GM21390 (cell line): ENCODE measurements around the gene UCP2.

ENCODE experiments used
- ATAC-seq: cut with Tn5 transposase; IDR thresholded peaks from one replicate; pipeline ENCODE4 v1.9.1; 2021; ENCODE audit not compliant: unreplicated experiment

UCP2 gene

DNA sequence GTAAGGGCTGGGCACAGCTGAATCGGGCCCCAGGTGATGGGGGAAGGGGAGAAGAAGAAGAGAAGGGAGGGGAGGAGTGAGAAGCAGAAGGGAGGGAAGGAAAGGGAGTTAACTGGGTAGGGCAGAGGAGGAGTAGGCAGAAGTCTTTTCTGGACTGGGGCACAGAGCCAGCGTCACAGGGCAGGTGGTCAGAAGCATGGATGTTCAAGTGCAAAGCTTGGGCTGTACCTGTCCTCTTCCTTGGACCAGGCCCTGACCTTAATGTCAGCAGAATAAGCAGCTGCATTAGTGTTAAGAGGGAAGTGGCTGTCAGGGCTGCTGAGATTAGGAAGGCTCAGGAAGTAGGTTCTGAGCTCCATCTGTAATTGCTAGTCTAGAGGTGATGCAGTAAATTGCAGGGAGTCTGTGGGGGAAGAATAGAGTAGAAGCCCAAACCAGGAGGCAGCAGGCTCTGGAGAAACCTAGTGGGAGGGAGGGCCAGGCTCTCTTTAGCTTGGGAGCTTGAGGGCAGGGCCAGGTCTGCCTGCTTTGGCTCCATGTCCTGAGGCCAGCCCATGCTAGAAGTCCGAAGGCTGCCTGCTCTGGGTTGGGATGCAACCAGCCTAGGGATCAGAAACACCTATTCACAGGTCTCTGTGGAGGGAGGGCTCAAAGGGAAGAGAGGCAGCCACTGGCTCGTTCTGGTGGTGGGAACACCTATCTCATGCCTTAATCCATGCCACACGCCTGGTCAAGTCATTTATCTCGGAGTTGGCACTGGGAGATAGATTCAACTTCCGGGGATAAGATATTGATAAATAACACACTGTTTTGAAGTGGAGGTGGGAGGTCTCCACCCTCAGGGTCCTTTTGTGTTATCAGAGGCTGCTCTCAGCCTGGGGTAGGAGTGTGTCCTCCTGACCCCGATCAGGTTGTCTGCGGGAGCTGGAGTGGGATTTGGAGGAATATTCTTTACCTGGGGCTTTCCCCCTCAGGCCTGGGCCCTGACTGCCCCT lies 28.0 kb upstream of the UCP2 start:
- no peak for ATAC-seq

DNA sequence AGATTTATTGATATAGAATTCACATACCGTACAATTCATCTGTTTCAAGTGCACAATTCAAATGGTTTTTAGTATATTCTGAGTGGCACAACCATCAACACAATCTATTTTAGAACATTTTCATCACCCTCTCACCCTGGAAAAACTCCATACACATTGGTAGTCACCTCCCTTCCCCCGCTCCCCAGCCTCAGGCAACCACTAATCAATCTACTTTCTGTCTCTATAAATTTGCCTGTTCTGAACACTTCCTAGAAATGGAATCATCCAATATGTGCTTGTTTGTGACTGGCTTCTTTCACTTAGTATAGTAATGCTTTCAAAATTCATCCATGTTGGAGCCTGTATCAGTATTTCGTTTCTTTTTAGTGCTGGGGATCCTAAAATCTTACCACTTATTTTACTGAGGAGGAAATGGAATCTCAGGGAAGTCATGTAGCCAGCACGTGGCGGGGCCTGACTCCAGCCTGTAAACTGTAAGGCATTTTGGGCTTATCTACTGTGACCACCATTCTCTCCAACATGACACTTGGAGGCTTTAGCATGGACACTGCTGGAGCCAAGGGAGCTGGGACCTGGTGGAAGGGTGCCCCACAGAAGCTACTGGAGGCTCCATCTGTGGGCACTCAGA lies 27.1 kb upstream of the UCP2 start:
- no peak for ATAC-seq

DNA sequence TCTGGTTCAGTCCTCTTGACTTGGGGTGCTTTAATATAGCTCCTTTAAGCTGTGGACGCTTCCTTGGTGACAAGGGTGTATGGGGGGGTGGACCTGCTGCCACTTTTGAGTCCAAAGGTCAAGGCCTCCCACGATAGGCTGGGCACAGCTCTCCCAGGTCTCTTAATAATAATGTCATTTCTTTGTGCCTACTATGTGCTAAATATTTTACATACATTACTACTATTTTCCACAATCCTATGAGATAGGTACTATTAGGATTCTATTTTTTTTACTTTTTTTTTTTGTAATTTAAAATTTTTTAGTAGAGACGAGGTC lies 26.5 kb upstream of the UCP2 start:
- ATAC-seq = no peak

DNA sequence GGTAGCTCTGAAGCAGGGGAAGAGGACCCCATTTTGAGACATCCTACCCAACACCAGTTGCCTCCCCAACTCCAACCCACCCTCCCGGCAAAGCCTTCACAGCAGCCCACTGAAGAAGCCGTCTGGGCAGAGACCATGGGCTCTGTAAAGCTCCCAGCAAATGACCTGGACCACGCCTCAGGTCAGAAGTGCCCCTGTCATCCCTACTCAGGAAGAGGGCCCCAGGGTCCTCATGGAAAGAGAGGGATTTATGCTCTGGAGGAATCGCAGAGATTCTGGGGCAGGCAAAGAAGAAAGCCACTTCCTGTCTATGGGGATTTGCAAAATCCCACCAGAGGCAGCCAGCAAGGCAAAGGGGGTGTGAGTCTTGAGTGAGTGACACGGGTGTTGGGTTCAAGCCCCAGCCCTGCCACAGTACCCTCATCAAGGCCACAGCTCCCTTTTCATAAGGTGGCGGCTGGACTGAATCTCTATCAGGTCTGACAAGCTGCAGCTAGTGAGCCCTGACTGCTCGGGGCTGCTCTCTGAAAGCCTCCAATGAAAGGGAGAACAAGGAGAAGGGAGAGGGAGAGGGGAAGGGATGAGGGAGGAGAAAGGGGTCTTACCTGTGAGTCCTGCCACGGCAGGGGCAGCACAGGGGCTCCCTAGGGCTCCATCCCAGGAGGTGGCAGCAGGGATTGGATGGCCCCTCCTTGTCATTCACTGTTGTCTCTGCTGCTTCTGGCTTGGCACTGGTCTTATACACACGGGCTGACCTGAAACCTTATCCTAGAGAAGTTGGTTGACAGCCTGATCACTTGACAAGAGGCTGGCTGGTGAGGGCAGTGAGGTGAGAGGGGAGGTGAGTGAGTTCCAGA lies 26.0 kb upstream of the UCP2 start, which contains the start of gene UCP3:
TSS of gene UCP3 (minus strand) at position 713 of the 857 bp plus-strand sequence. CDS start 2,043 bp downstream, outside the sequence.
- no peak for ATAC-seq

DNA sequence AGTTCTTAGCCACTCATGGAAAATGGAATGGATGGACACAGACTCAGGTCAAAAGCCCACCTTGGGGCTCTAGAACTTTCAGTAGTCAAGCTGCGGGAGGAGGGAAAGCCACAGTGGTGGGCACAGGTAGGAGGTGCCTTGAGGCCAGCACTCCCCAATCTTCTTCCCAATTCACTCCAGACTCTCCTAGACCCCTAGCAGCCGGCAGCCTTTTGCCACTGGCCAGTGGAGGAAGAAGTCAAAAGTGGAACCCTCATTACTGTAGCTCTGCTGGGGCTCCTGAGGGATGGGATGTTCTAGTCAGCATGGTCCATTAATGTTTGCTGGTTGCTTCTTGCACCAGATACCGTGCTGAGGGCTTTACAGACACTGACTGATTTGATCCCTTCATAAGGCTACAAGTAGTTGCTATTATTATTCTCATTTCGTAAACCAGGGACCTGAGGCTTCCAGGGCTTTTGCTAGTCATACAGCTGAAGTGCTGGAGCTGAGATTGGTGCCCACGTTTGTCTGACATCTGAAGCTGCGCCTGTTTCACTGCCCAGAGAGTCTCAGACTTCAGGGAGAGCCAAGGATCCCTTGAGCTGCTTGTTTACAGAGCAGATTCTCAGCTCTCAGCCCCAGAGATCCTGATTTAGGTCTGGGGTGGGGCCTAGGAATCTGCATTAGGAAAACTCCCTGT lies 25.2 kb upstream of the UCP2 start:
- no peak for ATAC-seq

DNA sequence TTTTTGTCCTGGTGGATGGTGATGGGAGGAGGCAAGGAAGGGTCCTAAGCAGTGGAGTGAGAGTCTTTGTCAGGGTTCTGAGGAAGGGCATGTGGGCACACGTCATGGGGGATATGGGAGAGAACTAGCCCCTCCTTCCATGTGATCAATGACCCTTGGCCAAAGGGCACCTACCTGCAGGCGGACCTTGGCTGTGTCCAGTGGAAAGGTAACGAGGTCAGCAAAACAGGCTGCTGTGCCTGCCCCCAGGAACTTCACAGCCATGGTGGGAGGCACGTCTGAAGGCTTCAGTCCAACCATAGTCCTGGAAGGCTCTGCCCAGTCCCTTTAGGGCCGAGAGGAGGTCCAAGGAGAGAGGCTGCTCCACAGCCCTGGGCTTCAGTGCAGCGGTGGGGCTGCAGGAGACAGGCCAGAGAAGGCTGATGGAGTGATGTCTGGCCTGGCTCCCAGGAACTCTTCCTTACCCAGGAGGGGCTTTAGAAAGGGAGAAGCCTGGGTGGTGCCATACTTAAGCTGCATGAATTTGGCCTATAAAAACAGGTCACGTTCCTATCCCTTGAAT lies 24.2 kb upstream of the UCP2 start:
- no peak for ATAC-seq

DNA sequence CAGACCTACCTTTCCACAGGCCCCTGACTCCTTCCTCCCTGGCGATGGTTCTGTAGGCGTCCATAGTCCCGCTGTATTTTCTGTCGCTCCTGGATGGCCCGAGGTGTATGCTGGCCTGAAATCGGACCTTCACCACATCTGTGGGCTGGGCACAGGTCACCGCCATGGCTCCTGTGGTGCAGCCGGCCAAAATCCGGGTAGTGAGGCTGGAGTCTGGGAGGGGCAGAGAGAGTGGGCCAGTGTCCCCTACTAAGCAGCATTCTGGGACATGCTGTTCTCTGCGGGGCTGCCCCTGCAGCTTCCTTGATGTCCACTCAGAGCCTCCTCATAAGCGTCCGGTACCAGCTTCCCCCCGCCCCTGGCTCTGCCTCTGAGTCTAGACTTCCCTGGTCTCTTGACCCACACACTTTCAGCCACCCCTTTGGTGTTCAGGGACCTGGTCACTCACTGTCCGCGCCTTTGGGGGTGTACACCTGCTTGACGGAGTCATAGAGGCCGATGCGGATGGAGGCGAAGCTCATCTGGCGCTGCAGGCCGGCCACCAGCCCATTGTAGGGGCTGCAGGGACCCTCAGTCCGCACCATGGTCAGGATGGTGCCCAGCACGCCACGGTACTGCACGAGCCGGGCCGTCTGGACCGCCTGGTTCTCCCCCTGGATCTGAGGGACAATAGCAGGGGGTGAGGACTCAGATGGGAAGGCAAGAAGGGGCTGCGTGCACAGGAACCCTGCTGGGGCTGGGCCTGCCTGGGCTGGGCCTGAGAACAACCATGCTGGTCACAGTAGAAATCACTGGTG lies 23.3 kb upstream of the UCP2 start:
- ATAC-seq = no peak

DNA sequence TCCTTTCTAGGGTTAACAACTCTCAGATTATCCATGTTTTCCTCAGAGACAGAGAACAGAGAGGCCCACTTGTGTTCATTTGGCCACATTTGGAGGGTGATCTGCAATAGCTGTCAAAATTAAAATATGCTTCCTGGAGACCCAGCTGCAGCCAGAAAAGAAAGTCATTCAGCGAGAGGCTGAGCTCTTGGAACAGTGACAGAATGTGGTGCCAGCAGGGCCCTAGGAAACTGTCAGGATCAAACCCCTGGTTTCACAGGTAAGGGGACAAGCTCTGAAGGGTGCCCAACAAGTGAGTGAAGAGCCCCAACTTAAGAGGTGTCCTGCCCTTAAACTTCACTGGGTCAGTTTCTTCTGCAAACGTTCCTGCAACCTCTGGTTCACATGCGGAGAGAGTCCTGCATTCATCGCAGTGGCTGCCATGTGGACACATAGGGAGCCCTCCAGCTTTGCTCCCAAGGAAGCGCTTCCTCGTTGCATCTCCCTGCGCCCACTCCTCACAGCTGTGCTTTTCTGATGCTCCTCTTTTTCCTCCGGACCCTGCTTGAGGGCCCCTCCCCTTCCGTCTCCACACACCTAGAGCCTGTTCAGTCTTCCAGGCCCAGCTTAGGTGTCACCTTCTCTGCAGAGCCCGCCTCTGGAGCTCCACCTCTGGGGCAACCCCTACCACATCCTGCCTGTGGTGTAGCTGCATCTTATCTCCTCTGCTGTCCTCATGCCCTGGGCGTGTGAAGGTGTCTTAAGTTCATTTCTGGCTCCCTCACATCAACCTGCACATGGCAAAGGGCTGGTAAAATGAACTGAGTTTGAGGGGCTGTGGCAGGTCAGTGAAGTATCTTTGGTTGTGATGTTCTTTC lies 22.3 kb upstream of the UCP2 start:
- ATAC-seq = no peak

DNA sequence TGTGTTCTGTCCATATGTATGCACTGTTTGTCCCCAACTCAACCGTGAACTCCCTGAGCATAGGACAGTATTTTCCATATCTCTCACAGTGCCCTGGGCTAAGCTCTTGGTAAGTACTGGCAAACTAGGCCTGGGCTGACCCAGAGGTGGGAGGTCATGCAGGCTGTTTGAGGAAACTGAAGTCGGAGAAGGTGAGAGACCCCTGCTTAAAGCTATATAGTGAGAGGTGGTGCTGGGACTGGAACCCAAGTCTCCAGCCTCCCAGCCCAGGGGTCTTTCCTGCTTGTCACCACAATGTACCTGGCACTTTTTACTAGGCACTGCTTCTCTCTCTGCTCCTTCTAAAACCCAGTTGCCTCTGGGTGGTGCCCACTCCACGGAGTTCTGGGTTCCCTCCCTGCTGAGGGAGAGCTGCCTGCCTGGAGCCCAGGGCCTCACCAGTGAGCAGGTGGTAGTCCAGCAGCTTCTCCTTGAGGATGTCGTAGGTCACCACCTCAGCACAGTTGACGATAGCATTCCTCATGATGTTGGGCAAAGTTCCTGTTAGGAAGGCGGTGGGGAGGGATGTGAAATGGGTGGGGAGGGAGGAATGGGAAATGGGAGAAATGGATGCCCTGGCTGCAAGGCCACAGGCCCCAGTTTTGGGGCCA lies 21.5 kb upstream of the UCP2 start:
- no peak for ATAC-seq

DNA sequence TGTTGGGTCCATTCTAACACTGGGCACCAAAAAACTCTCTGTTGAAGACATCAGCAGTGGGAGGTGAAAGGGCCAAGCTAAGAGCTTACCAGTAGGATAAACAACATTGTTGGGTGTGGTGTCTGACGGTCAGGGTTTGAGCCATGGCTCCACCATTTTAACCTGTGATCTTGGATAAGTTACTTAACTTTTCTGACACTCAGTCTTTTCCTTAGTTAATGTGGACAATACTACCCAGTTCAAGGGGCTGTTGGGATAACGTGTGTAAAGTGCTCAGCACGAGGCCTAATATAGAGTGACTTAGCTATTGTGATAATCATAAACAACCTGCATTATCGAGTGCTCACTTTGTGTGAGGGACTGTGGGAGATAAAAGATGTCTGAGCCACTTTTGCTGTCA lies 20.2 kb upstream of the UCP2 start:
- no peak for ATAC-seq

DNA sequence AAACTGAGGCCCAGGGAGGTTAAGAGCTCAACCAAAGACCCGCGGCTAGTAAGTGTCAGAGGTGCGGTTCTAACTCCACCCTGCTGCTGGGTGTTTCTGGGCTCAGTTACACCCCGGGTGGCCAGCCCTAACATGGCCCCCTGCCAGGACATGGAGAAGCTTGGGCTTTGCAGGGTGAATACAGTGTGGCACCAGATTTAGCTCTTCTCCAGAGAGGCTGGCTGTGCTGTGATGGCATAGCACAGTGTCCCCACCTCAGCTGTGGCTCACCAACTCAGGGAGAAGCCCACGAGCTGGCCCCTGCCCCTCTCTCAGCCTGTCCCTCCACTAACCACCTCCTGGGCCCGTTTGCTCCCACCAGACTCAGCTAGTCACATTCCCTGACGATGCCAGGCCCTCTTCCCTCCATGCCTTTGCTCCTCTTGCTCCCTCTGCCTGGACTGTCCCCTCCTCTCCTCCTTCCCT lies 19.2 kb upstream of the UCP2 start:
- no peak for ATAC-seq

DNA sequence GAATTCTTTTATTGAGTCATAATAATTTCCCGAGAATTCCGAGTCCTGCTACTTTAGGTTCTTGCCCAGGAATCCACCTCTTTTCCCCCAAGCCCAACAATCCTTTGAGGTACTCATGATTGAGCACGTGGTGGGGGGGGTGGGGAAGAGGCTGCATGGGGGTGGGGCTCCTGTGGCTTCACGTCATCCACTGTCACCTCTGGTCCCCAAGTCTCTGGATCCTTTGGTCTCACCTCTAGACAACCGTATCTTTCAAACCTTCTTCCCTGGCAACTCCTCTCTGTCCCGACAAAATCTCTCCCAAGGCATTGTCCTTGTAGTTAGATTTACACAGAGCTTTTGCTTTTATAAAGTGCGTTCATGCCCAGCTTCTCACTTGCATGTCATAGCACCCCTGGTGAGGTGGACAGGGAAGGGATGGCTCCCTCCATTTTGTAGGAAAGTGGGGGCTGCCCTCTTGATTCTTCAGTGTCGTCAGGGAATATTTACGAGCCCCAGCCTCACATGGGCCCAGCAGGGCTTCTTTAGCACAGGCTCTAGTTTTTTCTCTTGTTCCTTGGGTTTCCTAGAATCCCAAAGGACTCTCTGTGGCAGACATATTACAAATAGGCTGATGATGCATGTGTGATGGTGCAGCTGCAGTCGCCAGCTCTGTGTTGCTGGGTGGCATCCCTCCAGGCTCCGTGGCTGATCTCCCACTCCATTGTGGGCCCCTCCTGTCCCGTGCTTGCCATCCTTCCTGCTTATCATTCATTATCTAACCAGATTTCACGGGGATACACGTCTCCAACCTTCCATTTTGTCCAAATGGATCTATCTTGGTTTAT lies 17.9 kb upstream of the UCP2 start:
- ATAC-seq = no peak

DNA sequence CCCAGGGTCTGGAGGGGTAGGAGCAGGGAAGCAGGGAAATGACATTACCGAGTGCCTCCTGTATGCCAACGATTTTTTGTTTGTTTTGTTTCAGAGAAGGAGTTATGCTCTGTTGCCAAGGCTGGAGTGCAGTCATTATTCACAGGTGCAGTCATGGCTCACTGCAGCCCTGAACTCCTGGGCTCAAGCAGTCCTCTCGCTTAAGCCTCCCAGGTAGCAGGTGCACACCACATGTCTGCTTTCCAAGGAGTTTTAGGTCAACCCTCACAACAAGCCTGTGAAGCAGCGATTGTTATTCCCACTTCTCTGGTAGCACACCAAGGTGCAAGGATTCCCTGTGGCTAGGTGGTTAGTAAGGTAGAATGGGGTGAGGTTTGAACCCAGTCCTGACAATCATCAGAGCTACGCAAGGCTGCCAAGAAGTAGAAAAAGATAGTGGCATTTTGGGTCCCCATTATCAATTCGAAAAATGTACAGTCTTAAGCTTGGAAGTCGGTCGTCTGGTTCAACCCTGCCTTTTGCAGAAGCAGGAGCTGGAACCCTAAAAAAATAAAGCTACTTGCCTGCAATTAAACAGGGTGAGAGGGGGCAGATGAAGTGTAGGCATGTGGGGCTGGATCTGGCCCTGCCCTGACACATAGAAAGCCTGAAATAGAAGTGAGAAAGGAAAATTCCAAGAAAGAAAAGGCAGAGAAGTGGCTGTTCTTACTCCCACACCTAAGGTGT lies 17.1 kb upstream of the UCP2 start:
- ATAC-seq = no peak

DNA sequence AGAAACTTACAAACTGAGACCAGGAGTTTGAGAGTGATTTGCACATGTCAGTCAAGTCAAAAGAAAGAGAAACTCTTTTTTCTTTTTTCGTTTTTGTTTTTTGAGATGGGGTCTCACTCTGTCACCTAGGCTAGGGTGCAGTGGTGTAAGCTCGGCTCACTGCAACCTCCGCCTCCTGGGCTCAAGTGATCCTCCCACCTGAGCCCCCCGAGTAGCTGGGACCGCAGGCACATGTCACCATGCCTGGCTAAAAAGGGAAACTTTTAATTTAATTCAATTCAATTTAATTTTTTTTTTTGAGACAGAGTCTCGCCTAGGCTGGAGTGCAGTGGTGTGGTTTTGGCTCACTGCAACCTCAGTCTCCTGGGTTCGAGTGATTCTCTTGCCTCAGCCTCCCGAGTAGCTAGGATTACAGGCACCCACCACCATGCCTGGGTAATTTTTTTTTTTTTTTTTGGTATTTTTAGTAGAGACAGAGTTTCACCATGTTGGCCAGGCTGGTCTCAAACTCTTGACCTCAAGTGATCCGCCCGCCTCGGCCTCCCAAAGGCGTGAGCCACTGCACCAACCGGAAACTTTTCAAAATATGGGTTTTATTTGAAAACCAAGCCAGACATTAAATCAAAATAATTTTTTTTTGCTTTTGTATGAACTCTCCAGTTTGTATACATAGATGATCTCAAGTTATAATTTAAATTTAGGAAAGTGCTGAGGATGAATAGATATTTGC lies 16.4 kb upstream of the UCP2 start:
- ATAC-seq = no peak

DNA sequence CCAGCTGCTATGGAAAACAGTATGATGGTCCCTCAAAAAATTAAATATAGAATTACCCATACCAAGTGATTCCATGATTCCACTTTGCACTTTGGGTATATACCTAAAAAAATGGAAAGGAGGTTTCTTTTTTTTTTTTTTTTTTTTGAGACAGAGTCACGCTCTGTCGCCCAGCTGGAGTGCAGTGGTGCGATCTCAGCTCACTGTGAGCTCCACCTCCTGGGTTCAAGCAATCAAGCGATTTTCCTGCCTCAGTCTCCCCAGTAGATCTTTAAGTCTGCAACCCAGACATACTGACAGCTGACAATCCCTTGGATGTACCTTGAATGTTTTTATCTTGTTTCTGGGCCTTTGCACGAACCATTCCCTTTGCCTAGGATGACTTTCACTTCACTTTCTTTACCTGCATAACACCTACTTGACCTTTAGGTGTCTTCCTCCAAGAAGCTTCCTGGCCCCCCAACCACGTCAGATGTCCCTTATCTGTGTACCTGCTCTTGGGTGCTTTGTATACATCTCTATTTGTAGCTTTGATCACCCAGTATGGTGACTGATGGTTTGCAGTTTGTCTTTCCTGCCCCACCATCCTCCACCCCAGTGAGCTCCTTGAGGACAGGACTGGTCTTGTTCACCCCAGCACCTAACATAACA lies 14.6 kb upstream of the UCP2 start:
- ATAC-seq = no peak
